GM18526 (cell line): ENCODE measurements around the gene PPFIA2.

Source experiments
- POLR2A ChIP-seq: IDR thresholded peaks from 3 replicates; pipeline ENCODE4 v1.6.1; 2011; ENCODE audit not compliant: insufficient read length; ENCODE audit errors: extremely low read depth

Gene PPFIA2

GRCh38 chr12:81255947-81256346 lies 503.2 kb downstream of the PPFIA2 start:
- TF ChIP-seq POLR2A: no peak

GRCh38 chr12:81255456-81255855 lies 503.7 kb downstream of the PPFIA2 start:
- no peak for TF ChIP-seq POLR2A

- TF ChIP-seq POLR2A: no peak
Observed at GRCh38 chr12:81253360-81253759, 505.8 kb downstream of the PPFIA2 start.

GRCh38 chr12:81252228-81252627 lies 506.9 kb downstream of the PPFIA2 start:
- TF ChIP-seq POLR2A: no peak

- no peak for TF ChIP-seq POLR2A
Observed at GRCh38 chr12:81249976-81250375, 509.2 kb downstream of the PPFIA2 start.

GRCh38 chr12:81245907-81246570 lies 513.1 kb downstream of the PPFIA2 start:
- TF ChIP-seq POLR2A: no peak

- TF ChIP-seq POLR2A: no peak
Observed at GRCh38 chr12:81245458-81245857, 513.7 kb downstream of the PPFIA2 start.

- no peak for TF ChIP-seq POLR2A
Observed at GRCh38 chr12:81231574-81232368, 527.4 kb downstream of the PPFIA2 start.

- TF ChIP-seq POLR2A: no peak
Observed at GRCh38 chr12:81229759-81230158, 529.4 kb downstream of the PPFIA2 start.

- no peak for TF ChIP-seq POLR2A
Observed at GRCh38 chr12:81224626-81225025, 534.5 kb downstream of the PPFIA2 start.

- no peak for TF ChIP-seq POLR2A
Observed at GRCh38 chr12:81222846-81223592, 536.1 kb downstream of the PPFIA2 start.

GRCh38 chr12:81221681-81222080 lies 537.5 kb downstream of the PPFIA2 start:
- TF ChIP-seq POLR2A: no peak

GRCh38 chr12:81216739-81217138 lies 542.4 kb downstream of the PPFIA2 start:
- no peak for TF ChIP-seq POLR2A

GRCh38 chr12:81212996-81213696 lies 546.0 kb downstream of the PPFIA2 start:
- TF ChIP-seq POLR2A: no peak

GRCh38 chr12:81211306-81211705 lies 547.8 kb downstream of the PPFIA2 start:
- TF ChIP-seq POLR2A: no peak
